HG03196 (cell line): ENCODE measurements around the gene RDH5.
"Not testable (repeated sequence)": the region's sequence is repeated elsewhere in the genome, so short reads cannot be mapped to it uniquely, and the experiment has no call there.

Source experiments
- ATAC-seq: cut with Tn5 transposase; IDR thresholded peaks from one replicate; pipeline ENCODE4 v1.9.1; 2021; ENCODE audit not compliant: unreplicated experiment

Gene RDH5

DNA sequence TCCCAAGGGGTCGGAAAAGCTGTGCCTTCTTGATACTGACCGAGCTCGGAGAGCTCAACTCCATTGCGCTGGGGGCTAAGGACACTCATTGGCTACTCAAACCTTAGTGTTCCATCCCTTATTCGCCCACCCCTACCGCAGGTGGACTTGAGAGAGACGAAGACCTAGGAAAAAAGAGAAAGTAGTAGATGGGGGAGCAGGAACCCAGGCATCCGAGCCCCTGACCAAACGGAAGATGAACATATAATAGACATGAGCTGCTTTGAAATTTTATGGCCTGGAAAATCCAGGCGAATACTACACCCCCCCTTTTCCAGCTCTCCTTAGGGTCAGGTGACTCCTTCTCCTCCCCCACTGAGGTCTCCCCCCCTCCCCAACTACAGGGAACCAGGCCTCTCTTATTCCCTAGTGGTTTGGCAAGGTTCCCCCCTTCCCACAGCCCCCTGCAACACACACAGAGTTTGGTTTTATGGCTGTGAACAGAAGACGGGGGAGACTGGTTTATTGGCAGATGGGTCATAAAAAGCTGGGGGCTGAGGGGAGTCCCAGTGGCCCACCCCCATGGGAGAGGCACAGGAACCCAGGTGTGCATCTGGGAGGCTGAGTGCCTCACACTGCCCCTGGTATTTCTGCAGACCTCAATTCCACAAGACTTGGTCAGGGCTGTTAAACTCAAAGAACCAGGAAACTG is 24.3 kb downstream of the RDH5 start:
- no peak for ATAC-seq

DNA sequence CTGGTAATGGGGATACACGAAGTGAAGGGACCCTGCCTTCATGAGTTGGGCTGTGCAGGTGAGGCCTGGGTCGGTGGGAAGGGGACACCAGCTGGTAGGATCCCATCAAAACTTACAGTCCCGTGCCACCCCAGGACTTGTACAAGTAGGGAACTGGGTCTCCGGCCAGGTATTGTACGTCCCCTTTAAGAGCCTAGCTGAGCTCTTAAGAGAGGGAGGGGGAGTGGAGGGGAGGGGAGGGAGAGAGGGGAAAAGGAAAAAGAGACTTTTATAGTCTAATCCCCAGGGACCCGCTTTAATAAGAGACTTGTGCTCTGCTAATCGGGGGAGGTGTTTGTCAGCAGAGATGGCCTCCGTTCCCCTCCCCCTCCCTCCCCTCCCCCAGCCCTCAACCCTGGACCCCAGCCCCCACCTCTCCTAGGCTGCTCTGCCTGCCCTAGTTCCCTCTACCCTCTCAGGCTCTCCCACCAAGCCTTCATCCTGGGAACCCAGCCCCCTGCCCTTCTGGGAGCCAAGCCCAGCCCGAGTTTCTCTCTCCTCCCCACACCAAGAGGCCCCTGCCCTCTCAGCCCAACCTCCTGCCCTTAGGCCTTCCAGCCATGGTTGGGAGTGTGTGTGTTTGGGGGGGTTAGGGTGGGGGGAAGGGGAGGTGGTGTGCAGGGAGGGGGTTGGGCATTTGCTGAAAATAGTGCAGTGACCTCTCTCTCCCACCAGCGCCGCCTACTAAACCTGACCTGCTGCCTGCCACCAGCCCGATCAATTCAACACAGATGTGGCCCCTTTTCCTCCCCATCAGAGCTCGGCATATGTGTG is 25.4 kb downstream of the RDH5 start:
- no peak for ATAC-seq

GRCh38 chr12:55746174-55746912 is 26.1 kb downstream of the RDH5 start:
- no peak for ATAC-seq

GRCh38 chr12:55746913-55747231 is 26.7 kb downstream of the RDH5 start:
- ATAC-seq = no peak

GRCh38 chr12:55748230-55748993 is 28.2 kb downstream of the RDH5 start:
- ATAC-seq = no peak

GRCh38 chr12:55755246-55755645 is 35.1 kb downstream of the RDH5 start:
- ATAC-seq = no peak

DNA sequence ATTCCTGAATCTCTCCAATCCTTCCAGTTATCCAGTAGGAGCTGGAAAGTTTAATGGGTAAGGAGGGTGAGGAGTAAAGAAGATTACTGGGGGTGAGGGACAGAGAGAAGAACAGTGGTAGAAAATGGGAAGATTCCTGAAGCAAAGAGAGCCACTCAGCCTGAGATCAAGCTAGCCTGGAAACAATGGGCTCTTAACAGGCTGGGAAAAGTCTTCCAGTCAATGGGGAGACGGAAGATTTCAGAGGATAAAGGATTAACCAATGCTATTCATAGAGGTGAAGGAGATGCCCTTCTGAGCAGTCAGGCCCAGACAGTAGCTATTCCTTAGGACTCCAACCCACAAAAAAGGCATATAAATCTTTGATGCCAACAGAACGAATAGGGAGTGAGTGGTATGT is 37.5 kb downstream of the RDH5 start:
- ATAC-seq = no peak

GRCh38 chr12:55758575-55758974 is 38.4 kb downstream of the RDH5 start:
- ATAC-seq = not testable (repeated sequence)

DNA sequence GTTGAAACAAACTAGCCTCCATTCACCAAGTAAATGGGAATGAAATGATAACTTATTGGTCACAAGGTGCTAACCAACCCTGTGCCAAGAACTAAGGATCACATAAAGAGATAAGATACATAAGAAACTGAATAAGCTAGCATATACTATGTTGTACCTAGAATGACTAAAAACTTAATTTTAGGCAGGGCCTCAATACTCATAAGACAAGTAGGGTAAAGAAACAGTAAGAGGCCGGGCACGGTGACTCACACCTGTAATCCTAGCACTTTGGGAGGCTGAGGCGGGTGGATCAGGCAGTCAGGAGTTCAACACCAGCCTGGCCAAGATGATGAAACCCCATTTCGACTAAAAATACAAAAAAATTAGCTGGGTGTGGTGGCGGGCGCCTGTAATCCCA is 40.5 kb downstream of the RDH5 start:
- no peak for ATAC-seq

- no peak for ATAC-seq
Observed at GRCh38 chr12:55762646-55763045, 42.5 kb downstream of the RDH5 start.

DNA sequence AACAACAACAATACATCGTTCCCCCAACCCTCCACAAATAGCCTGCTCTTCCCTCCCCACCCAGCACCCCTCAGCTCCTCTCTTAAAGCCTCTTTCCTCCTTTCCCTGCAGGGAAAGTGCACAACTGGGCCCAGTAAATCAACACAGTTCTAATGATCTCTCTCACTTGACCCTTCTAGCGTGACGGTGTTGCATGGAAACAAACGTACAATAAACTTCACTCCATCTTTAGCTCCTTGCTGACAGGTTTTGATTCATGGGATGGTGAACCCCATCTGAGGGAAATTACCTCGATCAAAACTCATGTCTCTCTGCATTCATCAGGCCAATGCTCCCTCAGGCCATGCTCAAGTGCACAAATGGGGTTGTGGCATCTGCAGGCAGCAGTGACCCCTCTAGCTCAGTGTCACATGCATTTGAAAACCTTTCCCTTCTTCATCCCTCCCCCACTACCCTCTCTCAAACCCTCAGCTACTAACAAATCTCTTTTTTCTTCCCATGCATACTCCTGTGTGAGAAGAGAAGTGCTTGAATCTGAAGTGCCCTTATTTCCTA is 45.6 kb downstream of the RDH5 start:
- ATAC-seq = no peak

GRCh38 chr12:55767156-55767555 is 47.0 kb downstream of the RDH5 start:
- ATAC-seq = no peak

GRCh38 chr12:55771736-55772135 is 51.5 kb downstream of the RDH5 start:
- ATAC-seq = no peak
